Ramos (cell line): ENCODE measurements around the gene SCAF8.
"Not testable (repeated sequence)": the region's sequence is repeated elsewhere in the genome, so short reads cannot be mapped to it uniquely, and the experiment has no call there.

Experiments
- in situ Hi-C: fragments of 300-500 bp; cut with MboI; formaldehyde crosslinking; loops from one replicate; pipeline ENCODE4 v1.14.3; 2022; ENCODE audit warnings: low sequenced_read_pairs; ENCODE audit not compliant: unreplicated experiment

Gene SCAF8

GRCh38 chr6:154773610-154774089 lies 40.4 kb downstream of the SCAF8 start:
- in situ Hi-C loops = no loop called here

- in situ Hi-C loops = not testable (repeated sequence)
Measured at GRCh38 chr6:154779157-154779556, 45.9 kb downstream of the SCAF8 start.

GRCh38 chr6:154782193-154782592 lies 49.0 kb downstream of the SCAF8 start:
- in situ Hi-C loops = no loop called here

- in situ Hi-C loops = no loop called here
Measured at GRCh38 chr6:154783229-154783628, 50.0 kb downstream of the SCAF8 start.

- in situ Hi-C loops = no loop called here
Measured at GRCh38 chr6:154785075-154785474, 51.9 kb downstream of the SCAF8 start.

GRCh38 chr6:154786144-154786868 lies 53.1 kb downstream of the SCAF8 start:
- in situ Hi-C loops = no loop called here

- in situ Hi-C loops = no loop called here
Measured at GRCh38 chr6:154791556-154792317, 58.5 kb downstream of the SCAF8 start.

GRCh38 chr6:154792325-154792724 lies 59.1 kb downstream of the SCAF8 start:
- in situ Hi-C loops = no loop called here

- in situ Hi-C loops = no loop called here
Measured at GRCh38 chr6:154792761-154793160, 59.5 kb downstream of the SCAF8 start.

- in situ Hi-C loops = no loop called here
Measured at GRCh38 chr6:154796484-154796883, 63.3 kb downstream of the SCAF8 start.

- in situ Hi-C loops = no loop called here
Measured at GRCh38 chr6:154797857-154798256, 64.6 kb downstream of the SCAF8 start.

- in situ Hi-C loops = loop anchor here (10.0 kb wide), 1 partner anchor 126 kb away; no protein-coding TSS in a partner anchor
Measured at GRCh38 chr6:154800338-154800737, 67.1 kb downstream of the SCAF8 start.

GRCh38 chr6:154805288-154805911 lies 72.2 kb downstream of the SCAF8 start:
- in situ Hi-C loops = loop anchor here (10.0 kb wide), 1 partner anchor 131 kb away; no protein-coding TSS in a partner anchor

- in situ Hi-C loops = loop anchor here (10.0 kb wide), 1 partner anchor 132 kb away; no protein-coding TSS in a partner anchor
Measured at GRCh38 chr6:154806804-154807203, 73.6 kb downstream of the SCAF8 start.

GRCh38 chr6:154811663-154812062 lies 78.4 kb downstream of the SCAF8 start:
- in situ Hi-C loops = not testable (repeated sequence)

- in situ Hi-C loops = no loop called here
Measured at GRCh38 chr6:154814063-154814462, 80.8 kb downstream of the SCAF8 start.

- in situ Hi-C loops = no loop called here
Measured at GRCh38 chr6:154815938-154816820, 83.0 kb downstream of the SCAF8 start.

GRCh38 chr6:154821099-154821498 lies 87.9 kb downstream of the SCAF8 start:
- in situ Hi-C loops = no loop called here

GRCh38 chr6:154821638-154822037 lies 88.4 kb downstream of the SCAF8 start:
- in situ Hi-C loops = no loop called here
